HL-60 (cell line): Measurements from ENCODE around the gene PCBP4.

Experiments
- DNase-seq, 2 experiments: peaks; one replicate each; pipeline ENCODE4 v3.0.0-alpha.2; 2010 to 2020; ENCODE audit warnings: low read depth in 1 of 2, low spot score in 1 of 2
- H3K27ac ChIP-seq: fragments of 250-450 bp; sonication (Bioruptor Pico); replicated peaks from 2 replicates; pipeline ENCODE4 v1.5.1; 2020; ENCODE audit warnings: mild to moderate bottlenecking, moderate library complexity
- H3K27me3 ChIP-seq: fragments of 250-450 bp; sonication (Bioruptor Pico); 2 replicates; pipeline ENCODE4 v1.5.1; 2021; ENCODE audit warnings: mild to moderate bottlenecking, moderate library complexity; ENCODE audit not compliant: insufficient read depth, poor library complexity, severe bottlenecking
- H3K4me3 ChIP-seq: replicated peaks from 2 replicates; pipeline ENCODE4 v1.5.1; 2011; ENCODE audit warnings: mild to moderate bottlenecking, control low read depth, low read length; ENCODE audit not compliant: insufficient read depth
- GABPA ChIP-seq: IDR thresholded peaks from 2 replicates; pipeline ENCODE4 v1.6.1; 2012; ENCODE audit warnings: low read depth
- POLR2AphosphoS5 ChIP-seq: IDR thresholded peaks from 2 replicates; pipeline ENCODE4 v1.6.1; 2012; ENCODE audit warnings: low read depth
- SPI1 ChIP-seq: IDR thresholded peaks from 2 replicates; pipeline ENCODE4 v1.6.1; 2012; ENCODE audit warnings: low read depth, mild to moderate bottlenecking, borderline replicate concordance
- TF ChIP-seq, protein P1 (sequence below): IDR thresholded peaks from one replicate; pipeline ENCODE4 v1.5.1; 2011; ENCODE audit warnings: low read length, control low read depth, inconsistent platforms; ENCODE audit not compliant: insufficient read depth
- TF ChIP-seq, protein P2 (sequence below): IDR thresholded peaks from 2 replicates; pipeline ENCODE4 v1.6.1; 2012; ENCODE audit warnings: low read depth; ENCODE audit not compliant: insufficient replicate concordance

PCBP4 gene

GRCh38 chr3:51908026-51908425 is 59.2 kb downstream of the PCBP4 start:
- H3K4me3 ChIP-seq: no peak overlapping the region
- TF ChIP-seq GABPA (no peak), POLR2AphosphoS5 (no peak), SPI1 (no peak)
- TF ChIP-seq, protein P1, sequence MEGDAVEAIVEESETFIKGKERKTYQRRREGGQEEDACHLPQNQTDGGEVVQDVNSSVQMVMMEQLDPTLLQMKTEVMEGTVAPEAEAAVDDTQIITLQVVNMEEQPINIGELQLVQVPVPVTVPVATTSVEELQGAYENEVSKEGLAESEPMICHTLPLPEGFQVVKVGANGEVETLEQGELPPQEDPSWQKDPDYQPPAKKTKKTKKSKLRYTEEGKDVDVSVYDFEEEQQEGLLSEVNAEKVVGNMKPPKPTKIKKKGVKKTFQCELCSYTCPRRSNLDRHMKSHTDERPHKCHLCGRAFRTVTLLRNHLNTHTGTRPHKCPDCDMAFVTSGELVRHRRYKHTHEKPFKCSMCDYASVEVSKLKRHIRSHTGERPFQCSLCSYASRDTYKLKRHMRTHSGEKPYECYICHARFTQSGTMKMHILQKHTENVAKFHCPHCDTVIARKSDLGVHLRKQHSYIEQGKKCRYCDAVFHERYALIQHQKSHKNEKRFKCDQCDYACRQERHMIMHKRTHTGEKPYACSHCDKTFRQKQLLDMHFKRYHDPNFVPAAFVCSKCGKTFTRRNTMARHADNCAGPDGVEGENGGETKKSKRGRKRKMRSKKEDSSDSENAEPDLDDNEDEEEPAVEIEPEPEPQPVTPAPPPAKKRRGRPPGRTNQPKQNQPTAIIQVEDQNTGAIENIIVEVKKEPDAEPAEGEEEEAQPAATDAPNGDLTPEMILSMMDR: no peak
- TF ChIP-seq, protein P2, sequence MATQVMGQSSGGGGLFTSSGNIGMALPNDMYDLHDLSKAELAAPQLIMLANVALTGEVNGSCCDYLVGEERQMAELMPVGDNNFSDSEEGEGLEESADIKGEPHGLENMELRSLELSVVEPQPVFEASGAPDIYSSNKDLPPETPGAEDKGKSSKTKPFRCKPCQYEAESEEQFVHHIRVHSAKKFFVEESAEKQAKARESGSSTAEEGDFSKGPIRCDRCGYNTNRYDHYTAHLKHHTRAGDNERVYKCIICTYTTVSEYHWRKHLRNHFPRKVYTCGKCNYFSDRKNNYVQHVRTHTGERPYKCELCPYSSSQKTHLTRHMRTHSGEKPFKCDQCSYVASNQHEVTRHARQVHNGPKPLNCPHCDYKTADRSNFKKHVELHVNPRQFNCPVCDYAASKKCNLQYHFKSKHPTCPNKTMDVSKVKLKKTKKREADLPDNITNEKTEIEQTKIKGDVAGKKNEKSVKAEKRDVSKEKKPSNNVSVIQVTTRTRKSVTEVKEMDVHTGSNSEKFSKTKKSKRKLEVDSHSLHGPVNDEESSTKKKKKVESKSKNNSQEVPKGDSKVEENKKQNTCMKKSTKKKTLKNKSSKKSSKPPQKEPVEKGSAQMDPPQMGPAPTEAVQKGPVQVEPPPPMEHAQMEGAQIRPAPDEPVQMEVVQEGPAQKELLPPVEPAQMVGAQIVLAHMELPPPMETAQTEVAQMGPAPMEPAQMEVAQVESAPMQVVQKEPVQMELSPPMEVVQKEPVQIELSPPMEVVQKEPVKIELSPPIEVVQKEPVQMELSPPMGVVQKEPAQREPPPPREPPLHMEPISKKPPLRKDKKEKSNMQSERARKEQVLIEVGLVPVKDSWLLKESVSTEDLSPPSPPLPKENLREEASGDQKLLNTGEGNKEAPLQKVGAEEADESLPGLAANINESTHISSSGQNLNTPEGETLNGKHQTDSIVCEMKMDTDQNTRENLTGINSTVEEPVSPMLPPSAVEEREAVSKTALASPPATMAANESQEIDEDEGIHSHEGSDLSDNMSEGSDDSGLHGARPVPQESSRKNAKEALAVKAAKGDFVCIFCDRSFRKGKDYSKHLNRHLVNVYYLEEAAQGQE: no peak
- DNase-seq: no peak
- no peak overlapping the region for H3K27ac ChIP-seq
- H3K27me3 ChIP-seq: no peaks in the 10 kb centered on the region
